Lung (tissue), 12 donors: ENCODE data around the gene NKAIN4. TPM values are rescaled to one million over a fixed set of nuclear protein-coding genes. Genes with fewer than 3 reads are reported as not detected.

ENCODE experiments used
- ATAC-seq: fragments of 200-7000 bp; cut with Tn5 transposase; one replicate; pipeline ENCODE4 v1.9.1; 2020; ENCODE audit warnings: moderate number of reproducible peaks; ENCODE audit not compliant: insufficient read depth, low FRiP score
- DNase-seq, 3 donors: peaks; one replicate each; pipeline ENCODE4 v3.0.0-alpha.2; 2013 to 2017
- H3K27ac ChIP-seq, 2 donors: one replicate each; pipeline ENCODE4 v1.5.1; 2013; ENCODE audit warnings: mild to moderate bottlenecking in 2 of 2, moderate library complexity in 2 of 2, control low read depth in 1 of 2, inconsistent platforms in 1 of 2, low read depth in 1 of 2, low read length in 1 of 2
- H3K27me3 ChIP-seq, 3 donors: one replicate each; pipeline ENCODE4 v1.5.1; 2013; ENCODE audit warnings: low read length in 2 of 3; ENCODE audit not compliant: control insufficient read depth in 3 of 3, insufficient read depth in 3 of 3
- H3K36me3 ChIP-seq, 4 donors: one replicate each; pipeline ENCODE4 v1.5.1; 2013; ENCODE audit warnings: low read length in 4 of 4, mild to moderate bottlenecking in 1 of 4, moderate library complexity in 1 of 4; ENCODE audit not compliant: control insufficient read depth in 4 of 4, insufficient read depth in 4 of 4
- H3K4me1 ChIP-seq, 5 donors: one replicate each; pipeline ENCODE4 v1.5.1; 2013; ENCODE audit warnings: low read length in 5 of 5, mild to moderate bottlenecking in 2 of 5, moderate library complexity in 1 of 5; ENCODE audit not compliant: control insufficient read depth in 5 of 5, insufficient read depth in 5 of 5
- H3K4me3 ChIP-seq: one replicate; pipeline ENCODE4 v1.5.1; 2013; ENCODE audit warnings: mild to moderate bottlenecking, control low read depth, moderate library complexity
- H3K9ac ChIP-seq, 2 donors: one replicate each; pipeline ENCODE4 v1.5.1; 2013; ENCODE audit warnings: low read length in 2 of 2, control low read depth in 1 of 2; ENCODE audit not compliant: insufficient read depth in 1 of 2
- H3K9me3 ChIP-seq, 4 donors: one replicate each; pipeline ENCODE4 v1.5.1; 2013; ENCODE audit warnings: low read length in 3 of 4, mild to moderate bottlenecking in 1 of 4, moderate library complexity in 1 of 4; ENCODE audit not compliant: control insufficient read depth in 4 of 4, insufficient read depth in 3 of 4
- WGBS, 2 donors: extraction: QIAGEN DNeasy Blood & Tissue Kit; methylation state at CpG; one replicate each; pipeline ENCODE4 v1.1.7; 2013; 5-methylcytosine and 5-hydroxymethylcytosine counted together
- polyA plus RNA-seq, 2 donors: library from polyadenylated mRNA; stranded (reverse); fragments of 200-250 nt; gene quantifications; one replicate each; pipeline ENCODE4 v1.2.1, GENCODE V29; 2013
- total RNA-seq, 2 donors: library from RNA; depleted of rRNA in 1 of 2; stranded (reverse); fragments of >200 nt in 1 of 2; gene quantifications; one replicate each; pipeline ENCODE4 v1.2.1, GENCODE V29; 2014 to 2021
- TF ChIP-seq, protein P1 (sequence below): IDR thresholded peaks from 2 replicates; pipeline ENCODE4 v1.5.1; 2012; ENCODE audit warnings: mild to moderate bottlenecking; ENCODE audit errors: control extremely low read depth, extremely low read depth
- donor health status: control.
- donor health status: control.
- donor health status: Bipolar disorder and iron deficiency.
- donor health status: healthy.
- donor health status: DM: yes; HTN: yes; CAD: no.

The NKAIN4 gene
- total and polyA plus RNA-seq, 4 donors, result 0.10 to 1.7 TPM; not detected in 2

DNA sequence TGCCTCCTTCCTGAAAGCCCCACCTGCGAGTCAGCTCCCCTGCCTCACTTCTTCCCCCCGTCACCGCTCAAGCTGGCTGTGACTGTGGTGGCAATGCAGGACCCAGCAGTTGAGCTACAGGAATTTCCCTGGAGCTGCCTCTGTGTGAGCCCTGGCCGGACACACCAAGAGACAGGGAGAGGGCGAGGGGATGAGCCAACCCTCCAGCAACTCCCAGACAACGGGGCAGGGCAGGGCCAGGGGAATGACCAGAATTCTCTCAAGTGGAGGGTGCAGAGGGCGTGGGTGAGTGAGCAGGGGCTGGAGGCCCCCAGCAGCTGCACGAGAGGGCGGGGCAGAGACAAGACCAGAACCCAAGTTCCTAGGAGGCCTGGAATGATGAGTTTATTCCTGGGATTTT lies 13.4 kb upstream of the NKAIN4 start:
- ATAC-seq, result no peak
- WGBS, 2 donors, result 60 to 64% methylated on average over 9 of the region's 9 CpGs
- peaks cover 0 to 55% (median 23%) of the 10 kb centered on the region in 5 donors for H3K4me1 ChIP-seq
- no peak overlapping the region for H3K9ac ChIP-seq
- peaks cover 0 to 3% (median 0%) of the 10 kb centered on the region in 3 donors for H3K27me3 ChIP-seq
- no peaks in the 10 kb centered on the region for H3K36me3 ChIP-seq
- no peak overlapping the region for H3K4me3 ChIP-seq
- no peak overlapping the region for H3K27ac ChIP-seq
- no peak for DNase-seq
- TF ChIP-seq, protein P1, sequence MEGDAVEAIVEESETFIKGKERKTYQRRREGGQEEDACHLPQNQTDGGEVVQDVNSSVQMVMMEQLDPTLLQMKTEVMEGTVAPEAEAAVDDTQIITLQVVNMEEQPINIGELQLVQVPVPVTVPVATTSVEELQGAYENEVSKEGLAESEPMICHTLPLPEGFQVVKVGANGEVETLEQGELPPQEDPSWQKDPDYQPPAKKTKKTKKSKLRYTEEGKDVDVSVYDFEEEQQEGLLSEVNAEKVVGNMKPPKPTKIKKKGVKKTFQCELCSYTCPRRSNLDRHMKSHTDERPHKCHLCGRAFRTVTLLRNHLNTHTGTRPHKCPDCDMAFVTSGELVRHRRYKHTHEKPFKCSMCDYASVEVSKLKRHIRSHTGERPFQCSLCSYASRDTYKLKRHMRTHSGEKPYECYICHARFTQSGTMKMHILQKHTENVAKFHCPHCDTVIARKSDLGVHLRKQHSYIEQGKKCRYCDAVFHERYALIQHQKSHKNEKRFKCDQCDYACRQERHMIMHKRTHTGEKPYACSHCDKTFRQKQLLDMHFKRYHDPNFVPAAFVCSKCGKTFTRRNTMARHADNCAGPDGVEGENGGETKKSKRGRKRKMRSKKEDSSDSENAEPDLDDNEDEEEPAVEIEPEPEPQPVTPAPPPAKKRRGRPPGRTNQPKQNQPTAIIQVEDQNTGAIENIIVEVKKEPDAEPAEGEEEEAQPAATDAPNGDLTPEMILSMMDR, result no peak
- no peaks in the 10 kb centered on the region for H3K9me3 ChIP-seq

DNA sequence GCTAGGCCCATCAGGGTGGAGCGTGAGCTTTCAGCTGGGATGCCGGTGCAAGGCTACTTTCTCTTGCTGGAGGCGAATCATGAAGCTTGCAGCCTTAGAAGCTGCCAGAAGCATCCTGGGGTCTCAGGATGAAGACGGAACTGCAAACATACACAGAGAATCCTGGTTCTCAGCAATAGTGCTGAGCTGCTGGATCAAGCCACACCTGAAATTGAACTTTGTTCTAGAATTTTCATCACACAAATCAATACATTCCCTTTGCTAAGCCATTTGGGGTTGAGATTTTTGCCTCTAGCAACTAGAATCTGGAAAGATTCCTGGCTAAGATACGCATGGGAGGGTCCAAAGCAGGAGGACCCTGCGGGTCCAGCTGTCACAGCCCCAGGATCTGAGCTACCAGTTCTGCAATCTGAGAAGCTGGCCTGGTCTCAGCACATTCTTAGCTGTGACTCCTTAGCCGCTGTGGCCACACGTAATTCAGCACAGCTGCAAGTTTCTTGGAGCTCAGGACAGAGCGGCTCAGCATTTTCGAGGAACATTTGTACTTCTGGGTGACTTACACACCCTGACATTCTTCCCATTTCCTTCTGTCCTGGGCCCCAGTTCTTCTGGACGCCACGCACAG lies 11.7 kb upstream of the NKAIN4 start:
- Histone ChIP-seq H3K36me3 (no peaks in the 10 kb centered on the region), H3K9me3 (no peaks in the 10 kb centered on the region), H3K27me3 (peaks cover 0 to 3% (median 2%) of the 10 kb centered on the region in 3 donors), H3K4me3 (no peak overlapping the region), H3K27ac (no peak overlapping the region), H3K4me1 (peaks cover 0 to 61% (median 22%) of the 10 kb centered on the region in 5 donors), H3K9ac (no peak overlapping the region)
- ATAC-seq (no peak), DNase-seq (peak; percentile 74 to 81 (median 75))
- 70 to 81% methylated on average over 12 of the region's 12 CpGs for whole genome bisulfite sequencing, 2 donors
- TF ChIP-seq, protein P1, result no peak

DNA sequence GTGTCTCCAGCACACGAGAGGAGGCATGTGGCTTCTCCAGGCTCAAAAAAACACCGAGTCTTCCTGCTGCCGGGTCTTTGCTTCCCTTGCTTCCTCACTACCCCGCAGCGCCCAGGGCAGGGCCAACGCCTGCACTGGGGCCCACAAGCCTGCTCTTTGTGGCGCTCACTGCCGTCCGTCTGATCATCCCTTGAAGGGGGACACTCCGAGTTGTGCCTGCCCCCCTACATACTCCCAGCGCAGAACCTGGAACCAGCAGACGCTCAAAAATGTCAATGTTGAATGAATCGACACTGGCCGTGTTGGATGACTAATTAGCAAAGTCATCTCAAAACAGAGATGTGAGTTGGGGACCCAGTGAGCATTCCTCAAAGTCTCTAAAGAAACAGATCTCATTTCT lies 10.3 kb upstream of the NKAIN4 start:
- Histone ChIP-seq H3K9me3 (peaks cover 0 to 2% (median 0%) of the 10 kb centered on the region in 4 donors), H3K27ac (no peak overlapping the region), H3K9ac (no peak overlapping the region), H3K4me1 (peaks cover 0 to 69% (median 26%) of the 10 kb centered on the region in 5 donors), H3K4me3 (no peak overlapping the region), H3K27me3 (peaks cover 0 to 7% (median 2%) of the 10 kb centered on the region in 3 donors), H3K36me3 (no peaks in the 10 kb centered on the region)
- DNase-seq, result peak; percentile 45 to 53 (median 53)
- no peak for ATAC-seq
- 42 to 62% methylated on average over 14 of the region's 14 CpGs for WGBS, 2 donors
- TF ChIP-seq, protein P1, result no peak
